Activated effector memory CD4-positive, alpha-beta T cell treated with anti-CD3 and anti-CD28 coated beads, Interleukin-2, amount 50 U/mL, for 16 hours (primary cell): ENCODE data around the gene GRID1.

Experiments used
- DNase-seq: peaks from one replicate; pipeline ENCODE4 v3.0.0-alpha.2; 2020

Gene GRID1

GRCh38 chr10:86226016-86226415 is 140.6 kb downstream of the GRID1 start:
- DNase-seq, result no peak

GRCh38 chr10:86225103-86225782 is 141.4 kb downstream of the GRID1 start:
- no peak for DNase-seq

GRCh38 chr10:86224354-86225102 is 142.1 kb downstream of the GRID1 start:
- no peak for DNase-seq

- DNase-seq, result no peak
These were observed 143.3 kb downstream of the GRID1 start for GRCh38 chr10:86223256-86223655.

GRCh38 chr10:86222687-86223086 is 143.9 kb downstream of the GRID1 start:
- DNase-seq, result no peak

- no peak for DNase-seq
These were observed 144.3 kb downstream of the GRID1 start for GRCh38 chr10:86222336-86222650.

- DNase-seq, result no peak
These were observed 144.9 kb downstream of the GRID1 start for GRCh38 chr10:86221442-86222335.

- no peak for DNase-seq
These were observed 146.0 kb downstream of the GRID1 start for GRCh38 chr10:86220626-86221025.

GRCh38 chr10:86219271-86219670 is 147.3 kb downstream of the GRID1 start:
- no peak for DNase-seq

- DNase-seq, result no peak
These were observed 147.8 kb downstream of the GRID1 start for GRCh38 chr10:86218842-86219241.

- no peak for DNase-seq
These were observed 148.4 kb downstream of the GRID1 start for GRCh38 chr10:86218160-86218559.

GRCh38 chr10:86217371-86218080 is 149.1 kb downstream of the GRID1 start:
- no peak for DNase-seq

- DNase-seq, result no peak
These were observed 149.7 kb downstream of the GRID1 start for GRCh38 chr10:86216886-86217285.

GRCh38 chr10:86215712-86216111 is 150.9 kb downstream of the GRID1 start:
- no peak for DNase-seq

GRCh38 chr10:86215046-86215445 is 151.5 kb downstream of the GRID1 start:
- no peak for DNase-seq

GRCh38 chr10:86213148-86213547 is 153.4 kb downstream of the GRID1 start:
- no peak for DNase-seq

- no peak for DNase-seq
These were observed 154.2 kb downstream of the GRID1 start for GRCh38 chr10:86212391-86212700.

GRCh38 chr10:86211691-86212390 is 154.8 kb downstream of the GRID1 start:
- DNase-seq, result no peak

- DNase-seq, result no peak
These were observed 156.2 kb downstream of the GRID1 start for GRCh38 chr10:86210416-86210815.

GRCh38 chr10:86209726-86210125 is 156.9 kb downstream of the GRID1 start:
- DNase-seq, result peak; percentile 39

GRCh38 chr10:86207226-86207625 is 159.4 kb downstream of the GRID1 start:
- DNase-seq, result peak; percentile 36

GRCh38 chr10:86206240-86206579 is 160.4 kb downstream of the GRID1 start:
- DNase-seq, result peak; percentile 48
